ENCODE data around the gene ORC6.

The ORC6 gene

GRCh38 chr16:46732561-46732960 is 43.1 kb downstream of the ORC6 start:
- no peak for FAIRE-seq

- no peak for FAIRE-seq
Measured at GRCh38 chr16:46733319-46733830, 43.9 kb downstream of the ORC6 start.

GRCh38 chr16:46736695-46737094 is 47.2 kb downstream of the ORC6 start:
- no peak for FAIRE-seq

GRCh38 chr16:46737621-46738214 is 48.3 kb downstream of the ORC6 start:
- FAIRE-seq = no peak

- no peak for FAIRE-seq
Measured at GRCh38 chr16:46739934-46740333, 50.5 kb downstream of the ORC6 start.

GRCh38 chr16:46743232-46743719 is 53.8 kb downstream of the ORC6 start:
- FAIRE-seq = no peak

- FAIRE-seq = no peak
Measured at GRCh38 chr16:46745617-46746016, 56.2 kb downstream of the ORC6 start.

GRCh38 chr16:46746821-46747776 is 57.6 kb downstream of the ORC6 start:
- FAIRE-seq = no peak
